ENCODE measurements around the gene OR1N1. TPM values are rescaled to one million over a fixed set of nuclear protein-coding genes. Genes with fewer than 3 reads are reported as not detected.
"Not testable (repeated sequence)": the region's sequence is repeated elsewhere in the genome, so short reads cannot be mapped to it uniquely, and the experiment has no call there.

OR1N1 gene
- not detected for polyA plus RNA-seq (2013, experiment 1 of 2; ENCODE audit: insufficient read length)
- not detected for polyA plus RNA-seq (2013, experiment 2 of 2; ENCODE audit: insufficient read length)

DNA sequence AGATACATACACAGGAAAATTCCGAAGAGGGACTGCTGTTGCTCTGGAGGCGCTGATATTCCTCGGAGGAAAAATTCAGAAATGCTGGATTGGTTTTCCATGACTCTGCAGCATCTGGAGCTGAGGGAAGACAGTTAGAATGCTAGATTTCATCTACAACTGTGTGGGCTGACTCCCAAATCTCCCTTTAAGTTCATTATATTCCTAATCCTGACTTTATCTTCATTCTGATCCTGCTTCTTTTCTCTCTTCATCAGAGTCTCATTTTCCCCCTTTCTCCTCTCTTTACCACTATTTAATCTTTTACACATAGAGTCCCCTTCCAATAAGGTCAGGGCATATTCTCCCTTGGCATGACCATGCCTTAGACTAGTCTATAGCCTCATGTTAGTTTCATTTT, at the start of gene OR1N1:
Gene OR1N1 (minus strand): TSS at position 101 of the 400 bp plus-strand sequence. CDS start 0 bp downstream, at position 101.
- DNase-seq = no peak

DNA sequence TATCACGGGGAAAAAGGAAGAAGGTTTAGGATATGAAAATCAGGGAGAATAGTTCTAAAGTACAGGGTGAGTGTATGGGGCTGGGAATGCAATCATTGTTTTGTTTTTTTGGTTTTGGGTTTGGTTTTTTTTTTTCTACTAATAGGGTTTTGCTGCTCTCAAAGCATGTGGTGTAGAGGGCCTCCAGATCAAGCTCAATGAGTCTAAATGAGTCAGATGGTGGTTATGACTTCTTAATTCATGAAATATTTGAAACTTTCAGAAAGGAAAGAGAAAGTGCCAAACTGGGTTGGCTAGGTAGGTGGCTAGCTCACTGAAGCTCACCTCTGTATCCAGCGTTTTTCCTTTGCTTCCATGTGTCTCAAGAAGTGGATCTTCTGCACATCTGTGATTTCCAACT, 45.4 kb upstream of the OR1N1 start:
- no peak for DNase-seq

GRCh38 chr9:122567901-122568300, 40.8 kb upstream of the OR1N1 start:
- DNase-seq = no peak

- no peak for DNase-seq
Observed at GRCh38 chr9:122562134-122562760, 35.2 kb upstream of the OR1N1 start.

GRCh38 chr9:122561446-122561845, 34.4 kb upstream of the OR1N1 start:
- DNase-seq = no peak

GRCh38 chr9:122552812-122553211, 25.7 kb upstream of the OR1N1 start, which contains the start of gene OR1N2:
TSS of gene OR1N2 (plus strand) at chr9:122553112. CDS start at chr9:122553212, 100 bp downstream.
- no peak for DNase-seq

DNA sequence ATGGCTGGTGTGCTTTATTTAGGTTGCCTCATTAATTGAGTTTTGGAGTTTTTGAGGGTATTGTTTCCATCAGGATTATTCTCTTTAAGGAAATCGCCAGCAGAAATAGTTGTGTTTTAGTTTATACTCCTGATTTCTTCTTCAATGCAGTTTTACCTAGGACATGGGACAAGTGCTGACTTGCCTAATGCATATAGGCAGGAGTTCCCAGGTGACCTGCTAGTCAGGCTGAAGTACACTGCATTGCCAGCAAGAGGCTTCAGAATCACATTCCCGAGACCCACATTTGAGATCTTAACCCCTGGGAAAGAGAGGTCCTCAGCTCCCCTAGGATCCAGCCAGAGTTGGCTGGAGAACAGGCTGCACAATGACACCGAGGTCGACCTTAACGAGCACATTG, 24.3 kb upstream of the OR1N1 start:
- DNase-seq = no peak

DNA sequence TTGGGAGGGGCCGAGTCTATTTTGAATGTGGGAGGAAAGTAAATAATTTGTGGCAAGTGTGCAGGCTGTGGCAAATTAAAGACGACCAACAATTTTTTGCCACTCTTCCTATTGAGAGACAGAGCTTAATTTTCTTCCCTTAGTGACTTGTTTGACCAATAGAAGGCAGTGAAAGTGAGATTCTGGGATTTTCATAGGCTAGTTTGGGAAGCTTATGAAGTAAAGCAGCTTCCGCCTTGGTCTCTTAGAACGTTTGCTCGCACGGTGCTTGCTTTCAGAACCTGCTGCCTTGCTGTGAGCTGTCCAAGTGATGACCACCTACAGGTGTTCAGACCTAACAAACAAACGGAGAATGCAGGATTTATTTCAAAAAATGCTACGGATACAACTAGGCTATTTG, 19.1 kb upstream of the OR1N1 start:
- no peak for DNase-seq

DNA sequence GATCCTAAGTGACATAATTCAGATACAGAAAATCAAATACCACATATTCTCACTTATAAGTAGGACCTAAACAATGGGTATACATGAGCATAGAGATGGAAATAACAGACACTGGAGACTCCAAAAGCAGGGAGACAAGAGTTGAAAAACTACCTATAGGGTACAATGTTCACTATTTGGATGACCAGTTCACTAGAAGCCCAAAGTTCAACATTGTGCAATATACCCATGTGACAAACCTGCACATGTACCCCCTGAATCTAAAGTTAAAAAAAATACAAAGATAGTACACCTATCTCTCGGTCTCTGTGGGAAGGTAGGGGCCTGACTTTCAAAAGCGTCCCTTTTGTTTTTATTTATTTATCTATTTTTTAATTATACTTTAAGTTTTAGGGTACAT, 11.7 kb upstream of the OR1N1 start:
- DNase-seq = no peak

- not testable (repeated sequence) for DNase-seq
Observed at GRCh38 chr9:122537066-122537465, 10.0 kb upstream of the OR1N1 start.

DNA sequence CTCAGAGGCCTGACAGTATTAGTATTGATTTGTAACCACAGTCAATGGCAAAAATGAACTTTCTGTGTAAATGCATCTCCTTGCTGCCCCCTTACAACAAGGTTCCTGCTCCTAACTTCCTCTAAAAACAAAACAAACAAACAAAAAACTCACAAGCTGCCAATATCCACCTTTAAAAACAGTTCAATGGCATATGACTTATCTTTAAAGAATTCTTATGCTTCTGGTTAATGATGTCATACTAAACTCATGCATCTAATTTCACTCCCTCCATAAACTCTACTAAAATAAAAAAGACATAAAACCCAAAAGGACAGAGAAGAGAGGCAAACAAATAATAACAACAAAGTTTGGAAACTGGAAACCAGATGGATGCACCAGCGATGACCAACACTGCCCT, 9.0 kb upstream of the OR1N1 start:
- DNase-seq = no peak

- not testable (repeated sequence) for DNase-seq
Observed at GRCh38 chr9:122531157-122531556, 4.1 kb upstream of the OR1N1 start.

- no peak for DNase-seq
Observed at GRCh38 chr9:122526602-122527001, 491 bp downstream of the OR1N1 start.

DNA sequence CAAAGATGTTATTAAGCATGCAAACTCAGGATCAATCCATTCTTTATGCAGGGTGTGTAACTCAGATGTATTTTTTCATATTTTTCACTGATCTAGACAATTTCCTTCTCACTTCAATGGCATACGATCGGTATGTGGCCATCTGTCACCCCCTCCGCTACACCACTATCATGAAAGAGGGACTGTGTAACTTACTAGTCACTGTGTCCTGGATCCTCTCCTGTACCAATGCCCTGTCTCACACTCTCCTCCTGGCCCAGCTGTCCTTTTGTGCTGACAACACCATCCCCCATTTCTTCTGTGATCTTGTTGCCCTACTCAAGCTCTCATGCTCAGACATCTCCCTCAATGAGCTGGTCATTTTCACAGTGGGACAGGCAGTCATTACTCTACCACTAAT, 7.7 kb downstream of the OR1N1 start:
- DNase-seq = no peak

- DNase-seq = no peak
Observed at GRCh38 chr9:122518841-122519240, 8.3 kb downstream of the OR1N1 start, which contains the start of gene OR1J4. TSS of gene OR1J4 (plus strand) at chr9:122519141. CDS start at chr9:122519141, 0 bp downstream.

DNA sequence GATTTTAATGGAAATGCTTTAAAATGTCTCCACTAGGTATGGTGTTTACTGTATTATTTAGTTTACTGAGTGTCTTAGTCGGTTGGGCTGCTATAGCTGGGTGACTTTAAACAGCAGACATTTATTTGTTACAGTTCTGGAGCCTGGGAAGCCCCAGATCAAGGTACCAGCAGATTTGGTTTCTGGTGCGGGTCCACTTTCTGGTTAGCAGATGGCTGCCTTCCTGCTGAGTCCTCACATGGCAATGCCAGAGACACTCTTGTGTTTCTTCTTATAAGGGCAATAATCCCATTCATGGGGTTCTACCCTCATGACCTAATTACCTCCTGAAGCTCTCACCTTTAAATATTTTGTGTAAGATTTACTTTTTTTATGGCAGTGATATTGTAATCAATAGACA, 8.9 kb downstream of the OR1N1 start:
- no peak for DNase-seq

GRCh38 chr9:122510502-122510901, 16.6 kb downstream of the OR1N1 start, which contains the start of gene OR1J2:
TSS of gene OR1J2 (plus strand) at chr9:122510802. CDS start at chr9:122510802, 0 bp downstream.
- no peak for DNase-seq

DNA sequence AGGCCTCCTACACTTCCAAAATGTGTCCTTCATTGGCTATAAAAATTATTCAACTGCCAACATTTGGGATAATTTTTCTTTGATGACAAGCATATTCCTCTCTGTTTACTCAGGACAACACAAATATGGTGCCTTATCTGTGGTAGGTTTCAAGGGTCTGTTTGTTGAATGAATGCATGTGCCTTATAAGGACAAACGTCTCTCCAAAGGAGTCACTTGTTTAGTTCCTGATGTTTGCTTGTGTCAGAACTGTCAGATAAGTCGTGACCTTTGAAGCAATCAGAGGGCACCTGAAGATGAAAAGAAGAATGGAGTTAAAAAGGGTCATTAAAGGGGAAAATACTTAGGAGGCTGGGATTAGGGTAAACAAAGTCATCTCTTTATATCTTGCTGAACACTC, 20.1 kb downstream of the OR1N1 start:
- no peak for DNase-seq

GRCh38 chr9:122498883-122499288, 28.2 kb downstream of the OR1N1 start:
- peak; percentile 36 for DNase-seq

- DNase-seq = no peak
Observed at GRCh38 chr9:122479062-122479461, 48.0 kb downstream of the OR1N1 start.

- DNase-seq = no peak
Observed at GRCh38 chr9:122477826-122478225, 49.3 kb downstream of the OR1N1 start, which contains the start of gene OR1J1. TSS of gene OR1J1 (minus strand) at chr9:122477926. CDS start at chr9:122477926, 0 bp downstream.

DNA sequence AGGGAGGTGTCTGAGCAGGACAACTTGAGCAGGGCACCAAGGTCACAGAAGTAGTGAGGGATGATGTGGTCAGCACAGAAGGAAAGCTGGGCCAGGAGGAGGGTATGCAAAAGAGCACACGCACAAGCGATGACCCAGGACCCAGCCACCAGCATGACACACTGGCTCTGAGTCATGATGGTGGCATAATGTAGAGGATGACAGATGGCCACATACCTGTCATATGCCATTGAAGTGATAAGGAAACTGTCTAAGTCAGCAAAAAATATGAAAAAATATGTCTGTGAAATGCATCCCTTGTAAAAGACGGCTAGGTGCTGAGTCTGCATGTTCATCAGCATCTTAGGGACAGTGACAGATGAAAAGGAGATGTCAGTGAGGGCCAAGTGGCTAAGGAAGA, 49.7 kb downstream of the OR1N1 start:
- no peak for DNase-seq
